H1 (cell line): ENCODE measurements around the gene HSDL2. TPM values are rescaled to one million over a fixed set of nuclear protein-coding genes. Genes with fewer than 3 reads are reported as not detected.

Experiments
- BACH1 ChIP-seq: IDR thresholded peaks from 2 replicates; pipeline ENCODE4 v1.6.1; 2012; ENCODE audit warnings: low read length, improper control_type of control experiment
- BRCA1 ChIP-seq: IDR thresholded peaks from 2 replicates; pipeline ENCODE4 v1.6.1; 2012; ENCODE audit warnings: low read depth, low read length, improper control_type of control experiment
- CHD7 ChIP-seq: fragments of 300-600 bp; sonication (generic); IDR thresholded peaks from 2 replicates; pipeline ENCODE4 v1.7.1; 2012; ENCODE audit warnings: low read length, moderate library complexity, mild to moderate bottlenecking, inconsistent platforms; ENCODE audit not compliant: insufficient replicate concordance
- CREB1 ChIP-seq: IDR thresholded peaks from 2 replicates; pipeline ENCODE4 v1.6.1; 2012; ENCODE audit warnings: inconsistent platforms
- CTBP2 ChIP-seq: IDR thresholded peaks from 2 replicates; pipeline ENCODE4 v1.7.0; 2011; ENCODE audit warnings: borderline replicate concordance, mild to moderate bottlenecking, moderate library complexity, mixed read lengths, low read length; ENCODE audit not compliant: insufficient read depth, insufficient read length
- KDM4A ChIP-seq: IDR thresholded peaks from one replicate; pipeline ENCODE4 v1.7.1; 2012; ENCODE audit warnings: low read depth, mild to moderate bottlenecking, moderate library complexity, low read length, inconsistent platforms; ENCODE audit not compliant: severe bottlenecking
- KDM5A ChIP-seq: fragments of 200-600 bp; IDR thresholded peaks from 2 replicates; pipeline ENCODE4 v1.7.1; 2012; ENCODE audit warnings: mild to moderate bottlenecking, low read length, inconsistent platforms, mixed read lengths
- MAFK ChIP-seq: IDR thresholded peaks from 2 replicates; pipeline ENCODE4 v1.6.1; 2012; ENCODE audit warnings: low read depth, mild to moderate bottlenecking, improper control_type of control experiment, low read length
- RXRA ChIP-seq: IDR thresholded peaks from 2 replicates; pipeline ENCODE4 v1.6.1; 2011; ENCODE audit warnings: low read depth, mild to moderate bottlenecking, low read length, moderate library complexity; ENCODE audit not compliant: insufficient read depth
- SP1 ChIP-seq: IDR thresholded peaks from 2 replicates; pipeline ENCODE4 v1.6.1; 2011; ENCODE audit warnings: low read depth, low read length
- SRF ChIP-seq: IDR thresholded peaks from 2 replicates; pipeline ENCODE4 v1.6.1; 2011; ENCODE audit warnings: mild to moderate bottlenecking, low read depth, low read length, moderate library complexity
- SUZ12 ChIP-seq: fragments of 200-600 bp; sonication (generic); IDR thresholded peaks from 2 replicates; pipeline ENCODE4 v1.6.1; 2012; ENCODE audit warnings: mild to moderate bottlenecking, inconsistent platforms, low read length, moderate library complexity, mixed read lengths
- TAF1 ChIP-seq: IDR thresholded peaks from 2 replicates; pipeline ENCODE4 v1.6.1; 2011; ENCODE audit warnings: mild to moderate bottlenecking, low read depth, low read length
- polyA plus RNA-seq, 7 experiments: library from polyadenylated mRNA; depleted of rRNA in 3 of 7; stranded (reverse) in 5 of 7; unstranded in 2 of 7; fragments of >200 nt in 5 of 7; fragments of 200-250 nt in 2 of 7; gene quantifications; 1 replicate in 5 of 7; 2 replicates in 1 of 7; 4 replicates in 1 of 7; pipeline versions ENCODE4 v1.2.1 to v1.2.3, GENCODE V29; 2011 to 2013; ENCODE audit warnings: missing spikeins in 2 of 7, mixed read lengths in 2 of 7
- total RNA-seq: library from RNA; stranded (reverse); fragmentation: NEBNext Ultra II Directional; extraction: Animal tissue kit (Norgen Biotek cat#: 25700); gene quantifications from 2 replicates; pipeline ENCODE4 v1.2.1, GENCODE V29; 2021

The HSDL2 gene
- total and polyA plus RNA-seq, 2 of the 8 experiments (the other 6 are each of a cell fraction or from before 2014, with no cell fraction given), result 6.6 to 15.4 TPM

GRCh38 chr9:112371060-112371459 is 8.8 kb upstream of the HSDL2 start (continued):
- TF ChIP-seq CHD7 (no peak), CTBP2 (no peak), MAFK (no peak), TAF1 (no peak), CREB1 (no peak), SRF (no peak), BACH1 (no peak), SUZ12 (no peak), BRCA1 (no peak), KDM5A (no peak), KDM4A (no peak), SP1 (no peak), RXRA (no peak)
